ENCODE results near the gene KLF5. TPM values are rescaled to one million over a fixed set of nuclear protein-coding genes. Genes with fewer than 3 reads are reported as not detected.

KLF5 gene
- total RNA-seq, 1 experiment from 2014 or later = 59.2 TPM

DNA sequence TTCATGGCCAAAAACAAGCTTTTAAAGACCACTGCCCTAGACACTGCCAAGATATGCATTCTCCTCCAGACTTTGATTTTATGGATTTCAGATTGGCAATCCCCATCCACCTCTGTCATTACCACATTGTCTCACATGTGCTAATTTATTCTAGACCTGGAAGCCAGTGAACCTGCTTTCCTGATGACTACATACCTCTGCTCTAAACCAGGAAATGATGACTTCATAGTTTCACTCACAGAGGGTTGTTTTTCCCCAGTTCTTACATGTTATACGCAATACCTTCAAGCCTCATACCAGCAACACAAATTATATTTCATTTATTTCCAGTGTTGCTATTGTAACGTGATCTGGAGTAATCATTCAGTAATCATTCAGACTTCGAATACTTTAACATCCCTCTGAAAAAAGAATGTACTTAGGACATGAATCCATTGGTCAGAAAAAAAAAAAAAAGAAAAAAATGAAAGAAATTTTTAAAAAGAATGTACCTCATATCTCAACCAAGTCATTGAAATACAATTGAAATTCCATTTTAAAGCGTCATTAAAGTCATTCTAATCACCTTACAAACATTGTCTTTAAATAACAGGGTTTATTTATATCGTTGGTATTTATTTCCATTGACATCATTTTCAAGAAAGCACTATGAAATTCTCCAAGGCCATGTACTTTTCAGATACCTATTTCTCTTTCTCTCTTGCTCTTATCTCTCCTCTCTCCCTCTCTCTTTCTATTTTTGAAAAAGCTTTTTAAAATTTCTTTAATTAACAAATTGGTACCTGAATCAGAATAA, 33.4 kb upstream of the KLF5 start:
- TF ChIP-seq SP1 (IDR thresholded peaks at IDR 0.05; ENCODE audit: low read depth) (no peak), JUND (IDR thresholded peaks at IDR 0.05) (no peak), ELF1 (IDR thresholded peaks at IDR 0.05; ENCODE audit: borderline replicate concordance, low read depth) (no peak), CEBPB (IDR thresholded peaks at IDR 0.05; ENCODE audit: low read depth) (no peak), CBX3 (IDR thresholded peaks at IDR 0.05; ENCODE audit: low read depth) (no peak), RAD21 (IDR thresholded peaks at IDR 0.05; ENCODE audit: low read depth) (no peak), POLR2AphosphoS5 (IDR thresholded peaks at IDR 0.05; ENCODE audit: low read depth, low read length) (no peak), ZNF274 (IDR thresholded peaks at IDR 0.05; ENCODE audit: low read depth, low read length) (no peak), YY1 (IDR thresholded peaks at IDR 0.05; ENCODE audit: extremely low read depth, insufficient replicate concordance, low read depth, low read length) (no peak), EGR1 (IDR thresholded peaks at IDR 0.05; ENCODE audit: low read depth) (no peak), SIN3A (IDR thresholded peaks at IDR 0.05; ENCODE audit: low read depth) (no peak), POLR2A (IDR thresholded peaks at IDR 0.05; ENCODE audit: borderline replicate concordance, extremely low read depth, insufficient read depth, insufficient read length) (no peak), EZH2 (IDR thresholded peaks at IDR 0.05) (no peak)
- TF ChIP-seq, protein P1, sequence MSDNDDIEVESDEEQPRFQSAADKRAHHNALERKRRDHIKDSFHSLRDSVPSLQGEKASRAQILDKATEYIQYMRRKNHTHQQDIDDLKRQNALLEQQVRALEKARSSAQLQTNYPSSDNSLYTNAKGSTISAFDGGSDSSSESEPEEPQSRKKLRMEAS (IDR thresholded peaks at IDR 0.05) = no peak
- TF ChIP-seq, protein P2, sequence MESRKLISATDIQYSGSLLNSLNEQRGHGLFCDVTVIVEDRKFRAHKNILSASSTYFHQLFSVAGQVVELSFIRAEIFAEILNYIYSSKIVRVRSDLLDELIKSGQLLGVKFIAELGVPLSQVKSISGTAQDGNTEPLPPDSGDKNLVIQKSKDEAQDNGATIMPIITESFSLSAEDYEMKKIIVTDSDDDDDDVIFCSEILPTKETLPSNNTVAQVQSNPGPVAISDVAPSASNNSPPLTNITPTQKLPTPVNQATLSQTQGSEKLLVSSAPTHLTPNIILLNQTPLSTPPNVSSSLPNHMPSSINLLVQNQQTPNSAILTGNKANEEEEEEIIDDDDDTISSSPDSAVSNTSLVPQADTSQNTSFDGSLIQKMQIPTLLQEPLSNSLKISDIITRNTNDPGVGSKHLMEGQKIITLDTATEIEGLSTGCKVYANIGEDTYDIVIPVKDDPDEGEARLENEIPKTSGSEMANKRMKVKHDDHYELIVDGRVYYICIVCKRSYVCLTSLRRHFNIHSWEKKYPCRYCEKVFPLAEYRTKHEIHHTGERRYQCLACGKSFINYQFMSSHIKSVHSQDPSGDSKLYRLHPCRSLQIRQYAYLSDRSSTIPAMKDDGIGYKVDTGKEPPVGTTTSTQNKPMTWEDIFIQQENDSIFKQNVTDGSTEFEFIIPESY (IDR thresholded peaks at IDR 0.05; ENCODE audit: extremely low read depth, insufficient replicate concordance, low read length) = no peak
- TF ChIP-seq, protein P3, sequence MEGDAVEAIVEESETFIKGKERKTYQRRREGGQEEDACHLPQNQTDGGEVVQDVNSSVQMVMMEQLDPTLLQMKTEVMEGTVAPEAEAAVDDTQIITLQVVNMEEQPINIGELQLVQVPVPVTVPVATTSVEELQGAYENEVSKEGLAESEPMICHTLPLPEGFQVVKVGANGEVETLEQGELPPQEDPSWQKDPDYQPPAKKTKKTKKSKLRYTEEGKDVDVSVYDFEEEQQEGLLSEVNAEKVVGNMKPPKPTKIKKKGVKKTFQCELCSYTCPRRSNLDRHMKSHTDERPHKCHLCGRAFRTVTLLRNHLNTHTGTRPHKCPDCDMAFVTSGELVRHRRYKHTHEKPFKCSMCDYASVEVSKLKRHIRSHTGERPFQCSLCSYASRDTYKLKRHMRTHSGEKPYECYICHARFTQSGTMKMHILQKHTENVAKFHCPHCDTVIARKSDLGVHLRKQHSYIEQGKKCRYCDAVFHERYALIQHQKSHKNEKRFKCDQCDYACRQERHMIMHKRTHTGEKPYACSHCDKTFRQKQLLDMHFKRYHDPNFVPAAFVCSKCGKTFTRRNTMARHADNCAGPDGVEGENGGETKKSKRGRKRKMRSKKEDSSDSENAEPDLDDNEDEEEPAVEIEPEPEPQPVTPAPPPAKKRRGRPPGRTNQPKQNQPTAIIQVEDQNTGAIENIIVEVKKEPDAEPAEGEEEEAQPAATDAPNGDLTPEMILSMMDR (IDR thresholded peaks at IDR 0.05 in 2 of 3, conservative IDR thresholded peaks at IDR 0.05 in 1 of 3; ENCODE audit: borderline replicate concordance in 1 of 3, insufficient read depth in 1 of 3, low read depth in 2 of 3, low read length in 2 of 3) = no peak
- TF ChIP-seq, protein P4, sequence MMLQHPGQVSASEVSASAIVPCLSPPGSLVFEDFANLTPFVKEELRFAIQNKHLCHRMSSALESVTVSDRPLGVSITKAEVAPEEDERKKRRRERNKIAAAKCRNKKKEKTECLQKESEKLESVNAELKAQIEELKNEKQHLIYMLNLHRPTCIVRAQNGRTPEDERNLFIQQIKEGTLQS (IDR thresholded peaks at IDR 0.05) = no peak
- POLR2A ChIA-PET = no interaction called here
- Histone ChIP-seq H3K4me1 (ENCODE audit: control insufficient read depth in 1 of 2, insufficient read depth in 2 of 2, low read length in 2 of 2) (no peaks in the 10 kb centered on the region), H3K4me3 (replicated peaks in 1 of 2; ENCODE audit: low read depth in 1 of 2, low read length in 2 of 2) (no peak overlapping the region), H2AFZ (ENCODE audit: low read depth, low read length, poor library complexity, severe bottlenecking) (no peak overlapping the region), H3K9me2 (ENCODE audit: insufficient read depth) (no peaks in the 10 kb centered on the region), H3K4me2 (ENCODE audit: low read length) (no peak overlapping the region), H3K9ac (ENCODE audit: low read length) (no peak overlapping the region), H3K36me3 (ENCODE audit: control insufficient read depth in 1 of 2, insufficient read depth in 2 of 2, low read length in 2 of 2) (no peaks in the 10 kb centered on the region), H3K27ac (ENCODE audit: low read depth, low read length) (no peak overlapping the region), H4K20me1 (ENCODE audit: insufficient read depth) (no peaks in the 10 kb centered on the region), H3K9me3 (ENCODE audit: control insufficient read depth in 1 of 2, insufficient read depth in 1 of 2, low read depth in 1 of 2, low read length in 2 of 2) (no peaks in the 10 kb centered on the region), H3K27me3 (ENCODE audit: insufficient read depth, low read length) (no peaks in the 10 kb centered on the region), H3K79me2 (ENCODE audit: insufficient read depth, low read length) (no peaks in the 10 kb centered on the region)
- RAD21 ChIA-PET (ENCODE audit: low non-redundant PET in 1 of 2, low total read pairs in 2 of 2, uncharacterized antibody in 2 of 2, unreplicated experiment in 2 of 2) = no interaction called here
- ATAC-seq (no peak), DNase-seq (ENCODE audit: low read depth, low spot score) (no peak)
- intact Hi-C loops (cut with micrococcal nuclease) = no loop called here
- CTCF ChIA-PET = no interaction called here
- no TSS peak for BruUV-seq (replicated peaks)

Data from HCT116 (cell line).